Jurkat, Clone E6-1 (cell line): ENCODE results near the gene MCF2L.

ENCODE experiments used
- DNase-seq: peaks from one replicate; pipeline ENCODE4 v3.0.0-alpha.2; 2011; ENCODE audit warnings: low read depth, low spot score
- H3K4me3 ChIP-seq: 2 replicates; pipeline ENCODE4 v1.5.1; 2011; ENCODE audit warnings: mild to moderate bottlenecking, low read length, control low read depth, moderate library complexity

The MCF2L gene

GRCh38 chr13:112943309-112944125 is 25.5 kb upstream of the MCF2L start:
- DNase-seq, result no peak
- H3K4me3 ChIP-seq, result no peak overlapping the region

GRCh38 chr13:112947796-112948195 is 21.2 kb upstream of the MCF2L start:
- DNase-seq, result no peak
- H3K4me3 ChIP-seq, result no peak overlapping the region

GRCh38 chr13:112951674-112952371 is 17.2 kb upstream of the MCF2L start:
- no peak overlapping the region for H3K4me3 ChIP-seq
- DNase-seq, result no peak

GRCh38 chr13:112952759-112953551 is 16.1 kb upstream of the MCF2L start:
- no peak overlapping the region for H3K4me3 ChIP-seq
- DNase-seq, result no peak

- no peak overlapping the region for H3K4me3 ChIP-seq
- no peak for DNase-seq
Observed at GRCh38 chr13:112953591-112954487, 15.2 kb upstream of the MCF2L start.

GRCh38 chr13:112954488-112955270 is 14.3 kb upstream of the MCF2L start:
- H3K4me3 ChIP-seq, result no peak overlapping the region
- DNase-seq, result no peak

GRCh38 chr13:112955271-112955937 is 13.6 kb upstream of the MCF2L start:
- H3K4me3 ChIP-seq, result no peak overlapping the region
- no peak for DNase-seq

- no peak overlapping the region for H3K4me3 ChIP-seq
- DNase-seq, result no peak
Observed at GRCh38 chr13:112955956-112956355, 13.1 kb upstream of the MCF2L start.

GRCh38 chr13:112956571-112957294 is 12.3 kb upstream of the MCF2L start:
- H3K4me3 ChIP-seq, result no peak overlapping the region
- DNase-seq, result no peak

- DNase-seq, result no peak
- no peak overlapping the region for H3K4me3 ChIP-seq
Observed at GRCh38 chr13:112957295-112957677, 11.7 kb upstream of the MCF2L start.

GRCh38 chr13:112958127-112958989 is 10.7 kb upstream of the MCF2L start:
- H3K4me3 ChIP-seq, result no peak overlapping the region
- DNase-seq, result no peak

GRCh38 chr13:112959206-112959605 is 9.8 kb upstream of the MCF2L start:
- no peak for DNase-seq
- H3K4me3 ChIP-seq, result no peak overlapping the region

GRCh38 chr13:112959701-112960542 is 9.1 kb upstream of the MCF2L start:
- DNase-seq, result no peak
- no peak overlapping the region for H3K4me3 ChIP-seq

GRCh38 chr13:112960706-112961105 is 8.3 kb upstream of the MCF2L start:
- no peak for DNase-seq

More at GRCh38 chr13:112960706-112961105, 8.3 kb upstream of the MCF2L start:
- H3K4me3 ChIP-seq, result no peak overlapping the region
